ENCODE measurements around the gene FAM184A.

DNA sequence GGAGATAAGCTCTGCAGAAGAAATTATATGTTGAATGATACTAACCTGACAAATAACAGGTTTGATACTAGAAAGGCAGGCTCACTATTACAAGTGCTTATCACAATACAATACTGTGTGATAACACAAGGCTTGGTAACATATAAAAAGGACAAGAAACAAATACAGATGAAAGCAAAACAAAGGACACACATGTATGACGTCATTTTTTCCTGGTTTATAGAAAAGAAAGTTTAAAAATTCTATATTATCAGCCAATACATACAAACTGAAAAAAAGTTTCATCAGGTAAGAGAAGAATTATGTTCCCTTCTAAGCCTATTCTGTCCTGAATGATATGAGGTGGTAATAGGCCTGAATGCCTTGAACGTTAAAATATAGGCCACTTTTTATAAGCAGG lies 111.2 kb downstream of the FAM184A start:
- TF ChIP-seq POLR2A (IDR thresholded peaks at IDR 0.05) = no peak
- TF ChIP-seq, protein P1, sequence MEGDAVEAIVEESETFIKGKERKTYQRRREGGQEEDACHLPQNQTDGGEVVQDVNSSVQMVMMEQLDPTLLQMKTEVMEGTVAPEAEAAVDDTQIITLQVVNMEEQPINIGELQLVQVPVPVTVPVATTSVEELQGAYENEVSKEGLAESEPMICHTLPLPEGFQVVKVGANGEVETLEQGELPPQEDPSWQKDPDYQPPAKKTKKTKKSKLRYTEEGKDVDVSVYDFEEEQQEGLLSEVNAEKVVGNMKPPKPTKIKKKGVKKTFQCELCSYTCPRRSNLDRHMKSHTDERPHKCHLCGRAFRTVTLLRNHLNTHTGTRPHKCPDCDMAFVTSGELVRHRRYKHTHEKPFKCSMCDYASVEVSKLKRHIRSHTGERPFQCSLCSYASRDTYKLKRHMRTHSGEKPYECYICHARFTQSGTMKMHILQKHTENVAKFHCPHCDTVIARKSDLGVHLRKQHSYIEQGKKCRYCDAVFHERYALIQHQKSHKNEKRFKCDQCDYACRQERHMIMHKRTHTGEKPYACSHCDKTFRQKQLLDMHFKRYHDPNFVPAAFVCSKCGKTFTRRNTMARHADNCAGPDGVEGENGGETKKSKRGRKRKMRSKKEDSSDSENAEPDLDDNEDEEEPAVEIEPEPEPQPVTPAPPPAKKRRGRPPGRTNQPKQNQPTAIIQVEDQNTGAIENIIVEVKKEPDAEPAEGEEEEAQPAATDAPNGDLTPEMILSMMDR (IDR thresholded peaks at IDR 0.05 in 4 of 5, conservative IDR thresholded peaks at IDR 0.05 in 1 of 5) = no peak

Measured in gastrocnemius medialis (tissue), 4 donors.